ENCODE data around the gene EPS8.
A peak's percentile ranks its signal among the peaks of the same experiment; 100 is the strongest.

Gene EPS8

GRCh38 chr12:15801770-15802744 is 12.9 kb upstream of the EPS8 start:
- no peak overlapping the region for H3K4me3 ChIP-seq (ENCODE audit: low read length)
- DNase-seq (ENCODE audit: low read depth, low spot score), result no peak

DNA sequence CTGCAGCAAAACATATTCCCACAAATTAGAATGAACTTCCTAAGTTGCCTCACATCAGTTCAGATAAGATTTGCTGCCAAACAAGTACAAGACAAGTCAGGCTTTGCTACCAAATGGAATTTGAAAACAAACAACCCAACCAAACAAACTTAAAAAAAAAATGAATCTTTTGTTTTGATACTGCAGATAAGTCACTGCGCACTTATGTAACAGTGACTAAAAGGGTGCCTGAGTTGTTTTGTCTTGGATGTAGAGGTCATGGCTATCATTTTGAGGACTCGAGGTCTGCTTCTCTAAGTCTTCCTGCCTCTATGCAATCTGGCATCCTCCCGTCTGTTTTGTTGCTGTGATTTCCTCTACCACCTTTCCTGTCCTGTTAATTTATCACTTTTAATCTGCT is 11.1 kb upstream of the EPS8 start:
- DNase-seq (ENCODE audit: low read depth, low spot score), result no peak
- H3K4me3 ChIP-seq (ENCODE audit: low read length), result no peak overlapping the region

DNA sequence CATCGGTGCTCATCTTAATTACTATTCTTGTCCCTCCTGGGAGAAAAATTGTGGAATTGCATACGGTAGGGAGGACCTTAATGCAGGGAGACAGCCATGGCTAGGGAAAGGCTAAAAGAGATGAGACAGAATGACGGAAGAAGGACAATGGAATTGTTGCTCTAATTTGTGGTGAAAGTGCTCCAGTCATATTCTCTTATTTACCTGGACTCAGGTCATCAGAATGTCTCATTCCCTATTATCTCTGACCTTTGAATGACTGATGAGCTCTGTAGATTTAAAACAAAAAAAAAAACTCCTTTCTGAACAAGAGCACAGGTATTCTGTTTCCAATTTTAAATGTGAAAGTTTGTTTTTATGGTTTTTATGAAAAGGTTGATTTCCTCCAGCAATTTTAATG is 8.6 kb upstream of the EPS8 start:
- H3K4me3 ChIP-seq (ENCODE audit: low read length), result no peak overlapping the region
- DNase-seq (ENCODE audit: low read depth, low spot score), result no peak

- no peak for DNase-seq (ENCODE audit: low read depth, low spot score)
Measured at GRCh38 chr12:15796493-15797141, 7.4 kb upstream of the EPS8 start.

DNA sequence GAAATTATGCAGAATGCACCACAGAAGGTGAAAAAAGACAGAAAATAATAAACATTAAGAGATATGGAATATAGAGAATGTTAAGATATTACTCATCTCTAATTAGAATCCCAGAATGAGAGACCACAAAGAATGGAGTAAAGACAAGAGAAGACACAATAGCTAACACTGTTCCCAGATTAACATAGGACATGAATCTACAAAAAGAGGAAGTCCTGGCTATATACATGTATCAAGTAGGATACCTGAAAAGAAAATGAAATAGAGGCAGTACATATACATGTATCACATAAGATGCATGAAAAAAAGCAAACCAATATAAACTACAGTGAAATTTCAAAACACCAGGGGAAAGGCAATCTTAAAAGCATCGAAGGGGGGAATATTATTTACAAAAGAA is 5.6 kb upstream of the EPS8 start:
- H3K4me3 ChIP-seq (ENCODE audit: low read length), result no peak overlapping the region
- DNase-seq (ENCODE audit: low read depth, low spot score), result no peak

More at GRCh38 chr12:15796493-15797141, 7.4 kb upstream of the EPS8 start:
- H3K4me3 ChIP-seq (ENCODE audit: low read length), result no peak overlapping the region

GRCh38 chr12:15794196-15794595 is 5.0 kb upstream of the EPS8 start:
- no peak overlapping the region for H3K4me3 ChIP-seq (ENCODE audit: low read length)
- no peak for DNase-seq (ENCODE audit: low read depth, low spot score)

DNA sequence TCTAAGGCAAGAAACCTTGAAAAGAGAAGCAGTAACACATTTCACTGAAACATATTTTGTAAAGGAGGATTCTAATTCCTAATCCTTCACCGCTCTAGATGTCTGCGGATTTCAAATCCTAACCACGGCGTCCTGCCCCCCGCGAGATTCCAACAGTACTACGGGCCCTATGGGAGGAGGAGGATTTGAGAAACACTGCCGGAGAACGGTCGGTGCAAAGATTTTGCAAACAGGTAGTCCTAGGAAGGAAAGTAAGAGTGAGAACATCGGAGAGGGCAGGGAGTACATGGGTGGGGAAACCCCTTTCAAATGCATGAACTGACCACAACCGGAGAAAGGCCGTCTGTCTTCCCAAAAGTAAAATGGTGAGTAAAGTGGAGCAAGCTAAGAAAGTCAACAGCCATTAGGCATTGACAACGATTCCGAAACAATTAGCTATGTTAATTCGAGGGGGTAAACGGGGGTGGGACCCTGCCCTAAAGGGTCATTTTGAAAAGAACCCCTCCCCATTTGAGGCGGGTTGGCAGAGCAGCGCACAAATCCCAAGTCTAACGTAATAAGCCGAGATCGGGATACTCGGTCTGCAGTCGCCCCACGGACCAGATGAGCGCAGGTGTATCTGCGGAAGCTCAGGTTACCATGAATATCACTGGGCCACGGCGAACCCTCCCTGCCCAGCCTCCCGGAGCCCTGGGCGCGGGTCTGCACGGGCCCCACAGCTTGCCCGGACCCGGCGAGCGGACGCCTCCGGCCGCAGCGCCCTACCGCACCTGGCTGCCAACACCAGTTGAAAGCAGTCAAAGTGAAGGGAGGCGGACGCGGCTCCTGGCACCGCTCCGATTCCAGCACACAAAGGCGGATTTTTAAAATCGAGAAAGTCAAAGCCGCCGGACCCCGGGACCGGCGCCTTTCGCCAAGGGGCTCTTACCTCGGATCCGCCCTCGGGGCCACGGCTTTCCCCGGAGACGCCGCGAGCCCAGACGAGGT is 662 bp downstream of the EPS8 start:
- H3K4me3 ChIP-seq (ENCODE audit: low read length), result no peak overlapping the region
- DNase-seq (ENCODE audit: low read depth, low spot score), result no peak

GRCh38 chr12:15787778-15788177 is 1.4 kb downstream of the EPS8 start:
- no peak for DNase-seq (ENCODE audit: low read depth, low spot score)
- H3K4me3 ChIP-seq (ENCODE audit: low read length), result no peak overlapping the region

GRCh38 chr12:15786772-15787171 is 2.4 kb downstream of the EPS8 start:
- no peak for DNase-seq (ENCODE audit: low read depth, low spot score)
- no peak overlapping the region for H3K4me3 ChIP-seq (ENCODE audit: low read length)

DNA sequence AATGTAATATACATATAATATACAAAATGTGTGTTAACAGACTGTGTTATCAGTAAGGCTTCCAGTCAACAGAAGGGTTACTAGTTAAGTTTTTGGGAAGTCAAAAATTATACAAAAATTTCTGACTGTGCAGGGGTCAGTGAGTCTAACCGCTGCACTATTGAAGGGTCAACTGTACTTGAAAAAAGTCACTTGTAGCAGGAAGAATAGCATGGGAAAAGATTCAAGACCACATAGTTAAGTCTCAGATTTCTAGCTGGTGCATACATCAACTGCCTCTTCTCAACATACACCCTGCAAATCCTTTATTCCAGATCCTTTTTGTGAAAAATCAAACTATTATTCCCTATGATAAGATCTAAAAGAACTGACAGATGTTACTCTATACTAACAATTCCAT is 5.9 kb downstream of the EPS8 start:
- no peak for DNase-seq (ENCODE audit: low read depth, low spot score)
- no peak overlapping the region for H3K4me3 ChIP-seq (ENCODE audit: low read length)

DNA sequence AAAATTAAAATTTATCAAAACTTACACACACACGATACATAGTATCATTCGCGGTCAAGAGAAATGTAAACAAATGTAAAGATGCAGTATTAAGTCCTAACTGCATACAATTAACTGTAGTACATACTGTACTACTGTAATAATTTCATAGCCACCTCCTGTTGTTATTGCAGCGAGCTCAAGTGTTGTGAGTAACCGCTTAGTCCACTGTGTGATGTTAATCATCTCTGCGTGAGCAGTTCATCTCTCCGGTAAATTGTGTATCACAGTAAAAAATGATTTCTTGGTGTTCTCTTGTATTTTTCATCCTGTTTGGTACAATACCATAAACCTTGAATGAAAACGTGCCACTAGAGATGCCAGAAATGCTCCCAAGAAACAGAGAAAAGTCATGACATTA is 6.5 kb downstream of the EPS8 start:
- DNase-seq (ENCODE audit: low read depth, low spot score), result no peak
- H3K4me3 ChIP-seq (ENCODE audit: low read length), result no peak overlapping the region

- no peak for DNase-seq (ENCODE audit: low read depth, low spot score)
- H3K4me3 ChIP-seq (ENCODE audit: low read length), result no peak overlapping the region
Measured at GRCh38 chr12:15779925-15780324, 9.3 kb downstream of the EPS8 start.

DNA sequence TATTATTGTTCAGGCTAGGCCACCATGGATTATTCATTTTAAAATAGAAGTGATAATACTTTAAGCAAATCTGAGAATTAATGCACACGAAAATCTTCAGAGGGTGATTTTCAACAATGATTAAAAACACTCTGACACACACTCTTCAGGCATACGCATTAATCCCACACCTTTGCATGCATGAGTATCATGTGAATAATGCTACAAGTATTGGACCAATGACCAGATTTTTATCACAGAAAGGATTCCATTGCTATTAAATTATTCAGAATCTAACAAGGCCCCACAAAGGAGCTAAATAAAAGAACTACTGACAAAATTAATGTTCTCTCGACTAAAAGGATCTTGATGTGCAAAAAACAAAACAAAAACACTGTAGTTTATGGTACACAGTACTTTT is 11.1 kb downstream of the EPS8 start:
- no peak overlapping the region for H3K4me3 ChIP-seq (ENCODE audit: low read length)
- no peak for DNase-seq (ENCODE audit: low read depth, low spot score)

DNA sequence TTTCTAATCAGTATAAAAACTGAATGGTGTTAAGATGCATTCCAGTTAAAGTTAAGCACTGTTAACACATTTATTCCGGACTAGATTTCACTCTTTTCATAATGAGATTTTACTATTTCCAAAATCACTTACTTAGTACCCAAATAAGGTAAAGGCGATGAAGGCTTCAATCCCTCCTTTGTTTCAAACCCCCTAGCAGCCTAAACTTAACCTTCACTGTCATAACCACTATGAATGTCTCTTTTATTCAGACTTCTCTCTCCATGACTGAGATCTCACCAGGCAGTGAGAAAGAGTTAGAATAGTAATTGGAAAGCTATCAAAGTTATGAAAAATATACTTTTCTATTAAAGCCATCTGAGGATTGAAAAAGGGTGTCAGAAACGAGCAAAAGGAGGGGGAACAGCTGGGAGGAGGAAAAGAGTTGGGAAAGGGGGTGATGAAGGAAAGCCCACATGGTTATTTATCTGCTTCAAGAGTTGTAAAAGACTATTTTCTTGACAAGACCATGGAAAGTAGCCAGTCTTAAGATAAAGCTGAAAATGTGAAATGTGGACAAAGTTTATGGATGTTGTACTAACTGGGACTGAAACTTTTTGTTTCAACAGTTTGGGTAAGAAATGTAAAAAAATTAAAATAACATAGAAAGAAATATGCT is 11.7 kb downstream of the EPS8 start:
- no peak overlapping the region for H3K4me3 ChIP-seq (ENCODE audit: low read length)

DNA sequence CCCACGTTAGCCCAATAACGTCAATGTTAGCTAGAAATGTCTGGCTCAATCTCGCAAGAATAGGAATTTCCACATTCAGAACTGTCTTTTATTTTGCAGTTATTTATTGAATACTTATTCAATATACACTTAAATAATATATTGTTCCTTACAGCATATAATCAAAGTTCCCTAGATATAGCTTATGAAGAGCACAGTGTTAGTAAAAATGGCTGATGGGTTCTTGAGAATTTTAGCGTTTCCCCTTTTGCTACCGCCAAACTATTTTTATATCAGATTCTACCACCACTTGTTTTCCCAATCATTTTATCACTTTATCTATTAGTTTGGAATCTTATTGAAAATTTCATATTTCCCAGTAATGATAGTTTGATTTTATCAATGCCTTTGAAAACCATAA is 12.7 kb downstream of the EPS8 start:
- no peak overlapping the region for H3K4me3 ChIP-seq (ENCODE audit: low read length)
- DNase-seq (ENCODE audit: low read depth, low spot score), result no peak

More for the DNA sequence above, 11.7 kb downstream of the EPS8 start:
- no peak for DNase-seq (ENCODE audit: low read depth, low spot score)

GRCh38 chr12:15774819-15775218 is 14.4 kb downstream of the EPS8 start:
- DNase-seq (ENCODE audit: low read depth, low spot score), result no peak
- no peak overlapping the region for H3K4me3 ChIP-seq (ENCODE audit: low read length)

GRCh38 chr12:15772405-15773018 is 16.7 kb downstream of the EPS8 start:
- peak; percentile 4 for DNase-seq (ENCODE audit: low read depth, low spot score)
- no peak overlapping the region for H3K4me3 ChIP-seq (ENCODE audit: low read length)

DNA sequence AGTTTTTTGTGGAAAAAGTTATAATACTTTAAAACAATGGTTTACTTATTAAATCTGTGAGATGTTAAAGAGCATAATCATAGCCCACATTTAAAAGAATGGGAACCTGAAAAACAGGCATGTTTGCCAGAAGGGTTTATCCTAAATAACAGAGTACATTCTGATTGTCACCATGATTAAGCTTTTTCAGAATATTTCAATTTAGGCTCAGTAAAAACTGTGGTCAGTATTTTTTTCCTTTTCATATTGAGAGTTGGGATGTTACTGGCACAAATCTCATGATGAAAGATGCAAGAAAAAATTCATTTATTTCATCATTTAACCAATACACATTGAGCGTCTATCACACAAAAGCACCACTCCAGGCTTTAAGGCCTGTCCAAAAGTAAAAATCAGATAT is 18.6 kb downstream of the EPS8 start:
- no peak for DNase-seq (ENCODE audit: low read depth, low spot score)
- no peak overlapping the region for H3K4me3 ChIP-seq (ENCODE audit: low read length)
